ENCODE measurements around the gene RERE. TPM values are rescaled to one million over a fixed set of nuclear protein-coding genes. Genes with fewer than 3 reads are reported as not detected.

The RERE gene
- total and polyA plus RNA-seq, 2 experiments from 2014 or later = 148 to 170 TPM

- no peak for TF ChIP-seq ZNF462 (CRISPR knock-in tag; IDR thresholded peaks at IDR 0.05)
- no peak for TF ChIP-seq ZNF331 (CRISPR knock-in tag; IDR thresholded peaks at IDR 0.05; ENCODE audit: low read depth)
- no peak for TF ChIP-seq ZNF114 (CRISPR knock-in tag; IDR thresholded peaks at IDR 0.05)
- TF ChIP-seq CREB1 (CRISPR knock-in tag; IDR thresholded peaks at IDR 0.05; ENCODE audit: low read depth) = no peak
- no peak for TF ChIP-seq JUNB (IDR thresholded peaks at IDR 0.05; ENCODE audit: unreplicated experiment)
Observed at GRCh38 chr1:8812081-8812480, 5.4 kb downstream of the RERE start (continued).

GRCh38 chr1:8810987-8811386, 6.5 kb downstream of the RERE start:
- Histone ChIP-seq H2AFZ (no peak overlapping the region), H3K4me2 (no peak overlapping the region), H3K79me2 (replicated peaks; ENCODE audit: insufficient read depth) (peaks cover 100% of the 10 kb centered on the region), H3F3A (replicated peaks; ENCODE audit: low read depth) (no peaks in the 10 kb centered on the region), H3K27ac (ENCODE audit: low read depth) (no peak overlapping the region), H3K36me3 (ENCODE audit: insufficient read depth) (no peaks in the 10 kb centered on the region), H4K20me1 (replicated peaks; ENCODE audit: insufficient read depth) (peaks cover 17% of the 10 kb centered on the region), H3K27me3 (ENCODE audit: insufficient read depth) (no peaks in the 10 kb centered on the region), H3K4me3 (no peak overlapping the region), H3K4me1 (ENCODE audit: insufficient read depth) (peaks cover 19% of the 10 kb centered on the region), H3K9me2 (ENCODE audit: insufficient read depth) (no peaks in the 10 kb centered on the region)
- Mint-ChIP-seq H3K27ac (peak overlapping the region; percentile 30), H3K27me3 (ENCODE audit: insufficient read depth, low read depth, poor library complexity) (peaks cover 5% of the 10 kb centered on the region), H3K4me3 (no peak overlapping the region), H3K36me3 (ENCODE audit: low read depth) (no peaks in the 10 kb centered on the region), H3K9me3 (no peaks in the 10 kb centered on the region), H3K4me1 (peaks cover 34% of the 10 kb centered on the region)
- DNase-seq (ENCODE audit: low spot score) (no peak), ATAC-seq (no peak)
- TF ChIP-seq ZNF331 (CRISPR knock-in tag; IDR thresholded peaks at IDR 0.05; ENCODE audit: low read depth) = no peak
- no peak for TF ChIP-seq CREB1 (CRISPR knock-in tag; IDR thresholded peaks at IDR 0.05; ENCODE audit: low read depth)
- TF ChIP-seq POLR2AphosphoS5 (IDR thresholded peaks at IDR 0.05; ENCODE audit: low read depth) = no peak
- TF ChIP-seq ZNF462 (CRISPR knock-in tag; IDR thresholded peaks at IDR 0.05) = no peak
- TF ChIP-seq STAT1 (IDR thresholded peaks at IDR 0.05; ENCODE audit: unreplicated experiment) = no peak
- TF ChIP-seq ZNF114 (CRISPR knock-in tag; IDR thresholded peaks at IDR 0.05) = no peak
- no peak for TF ChIP-seq NANOG (IDR thresholded peaks at IDR 0.05; ENCODE audit: borderline replicate concordance)
